RWPE1 (cell line): ENCODE data around the gene NXPH1.

ENCODE experiments used
- CTCF ChIA-PET: fragments of 350-600 bp; sonication (Branson Sonifier 250); formaldehyde crosslinking; extraction: SDS; loops from one replicate; lab custom pipeline; 2021; lab: Yijun Ruan, JAX
- POLR2A ChIA-PET: fragments of 400-600 bp; formaldehyde crosslinking; extraction: SDS; loops from one replicate; lab custom pipeline; 2020; ENCODE audit warnings: antibody characterized with exemption; ENCODE audit not compliant: low non-redundant PET; lab: Yijun Ruan, JAX
- DNase-seq: peaks from one replicate; pipeline ENCODE4 v3.0.0; 2012; ENCODE audit warnings: low spot score
- H3K27ac ChIP-seq: fragments of 450-650 bp; 2 replicates; pipeline ENCODE4 v1.5.1; 2017
- CTCF ChIP-seq: fragments of 450-650 bp; conservative IDR thresholded peaks from 2 replicates; pipeline ENCODE4 v1.5.1; 2017; ENCODE audit warnings: low read depth, mild to moderate bottlenecking

NXPH1 gene

GRCh38 chr7:8612584-8612983, 179.2 kb downstream of the NXPH1 start:
- CTCF ChIA-PET, result interaction anchor here (0.6 kb wide), 1 partner anchor 854 kb away, joined by 6 read pairs; no protein-coding TSS in a partner anchor
- POLR2A ChIA-PET, result no interaction called here
- no peak for DNase-seq
- no peak overlapping the region for H3K27ac ChIP-seq
- no peak for TF ChIP-seq CTCF

GRCh38 chr7:8613191-8613590, 179.8 kb downstream of the NXPH1 start:
- H3K27ac ChIP-seq, result no peak overlapping the region
- ChIA-PET POLR2A (no interaction called here), CTCF (interaction anchor here (0.6 to 0.7 kb wide), 2 partner anchors 35 to 854 kb away, joined by 3 to 6 read pairs; no protein-coding TSS in a partner anchor)
- TF ChIP-seq CTCF, result no peak
- DNase-seq, result no peak

- DNase-seq, result no peak
- no peak for TF ChIP-seq CTCF
- H3K27ac ChIP-seq, result no peak overlapping the region
- CTCF ChIA-PET, result no interaction called here
- POLR2A ChIA-PET, result no interaction called here
These were observed 181.6 kb downstream of the NXPH1 start for GRCh38 chr7:8615019-8615418.

GRCh38 chr7:8618441-8619070, 185.1 kb downstream of the NXPH1 start:
- H3K27ac ChIP-seq, result no peak overlapping the region
- POLR2A ChIA-PET, result no interaction called here
- CTCF ChIA-PET, result no interaction called here
- DNase-seq, result no peak
- no peak for TF ChIP-seq CTCF

- DNase-seq, result no peak
- no peak for TF ChIP-seq CTCF
- CTCF ChIA-PET, result no interaction called here
- no peak overlapping the region for H3K27ac ChIP-seq
- POLR2A ChIA-PET, result no interaction called here
These were observed 186.8 kb downstream of the NXPH1 start for GRCh38 chr7:8620169-8620568.

- H3K27ac ChIP-seq, result no peak overlapping the region
- TF ChIP-seq CTCF, result no peak
- DNase-seq, result no peak
- ChIA-PET POLR2A (no interaction called here), CTCF (no interaction called here)
These were observed 192.2 kb downstream of the NXPH1 start for GRCh38 chr7:8625612-8626011.

GRCh38 chr7:8627325-8627724, 193.9 kb downstream of the NXPH1 start:
- ChIA-PET CTCF (no interaction called here), POLR2A (no interaction called here)
- DNase-seq, result no peak
- TF ChIP-seq CTCF, result no peak
- no peak overlapping the region for H3K27ac ChIP-seq
